Measurements from ENCODE around the gene MTM1.

DNA sequence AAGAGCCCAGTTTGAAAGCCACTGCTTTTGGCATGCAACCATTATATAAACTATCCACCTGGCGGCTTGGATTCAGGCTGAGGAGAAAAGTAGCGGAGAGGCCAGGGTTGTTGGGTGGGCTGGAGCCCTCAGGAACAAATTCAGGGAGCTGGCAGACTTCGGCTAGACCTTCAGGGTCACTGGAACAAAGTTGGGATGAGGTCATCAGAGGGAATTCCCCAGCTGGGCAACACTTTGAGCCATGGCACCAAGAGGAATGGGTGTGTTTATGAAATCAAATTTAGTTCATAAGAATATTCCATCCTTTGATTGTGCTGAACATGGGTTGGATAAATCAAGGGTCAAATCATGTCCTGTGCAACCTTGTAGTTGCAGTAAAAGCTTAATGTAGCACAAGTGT, 146.8 kb downstream of the MTM1 start:
- TF ChIP-seq, protein P1, sequence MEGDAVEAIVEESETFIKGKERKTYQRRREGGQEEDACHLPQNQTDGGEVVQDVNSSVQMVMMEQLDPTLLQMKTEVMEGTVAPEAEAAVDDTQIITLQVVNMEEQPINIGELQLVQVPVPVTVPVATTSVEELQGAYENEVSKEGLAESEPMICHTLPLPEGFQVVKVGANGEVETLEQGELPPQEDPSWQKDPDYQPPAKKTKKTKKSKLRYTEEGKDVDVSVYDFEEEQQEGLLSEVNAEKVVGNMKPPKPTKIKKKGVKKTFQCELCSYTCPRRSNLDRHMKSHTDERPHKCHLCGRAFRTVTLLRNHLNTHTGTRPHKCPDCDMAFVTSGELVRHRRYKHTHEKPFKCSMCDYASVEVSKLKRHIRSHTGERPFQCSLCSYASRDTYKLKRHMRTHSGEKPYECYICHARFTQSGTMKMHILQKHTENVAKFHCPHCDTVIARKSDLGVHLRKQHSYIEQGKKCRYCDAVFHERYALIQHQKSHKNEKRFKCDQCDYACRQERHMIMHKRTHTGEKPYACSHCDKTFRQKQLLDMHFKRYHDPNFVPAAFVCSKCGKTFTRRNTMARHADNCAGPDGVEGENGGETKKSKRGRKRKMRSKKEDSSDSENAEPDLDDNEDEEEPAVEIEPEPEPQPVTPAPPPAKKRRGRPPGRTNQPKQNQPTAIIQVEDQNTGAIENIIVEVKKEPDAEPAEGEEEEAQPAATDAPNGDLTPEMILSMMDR (IDR thresholded peaks at IDR 0.05; ENCODE audit: low read depth, low read length): no peak
- no peak for TF ChIP-seq EZH2phosphoT487 (IDR thresholded peaks at IDR 0.05; ENCODE audit: low read depth)

Measured in OCI-LY3 (cell line).